DMS79 (cell line): ENCODE data around the gene LRRK1.

ENCODE experiments used
- DNase-seq: peaks from one replicate; lab custom pipeline; 2025; lab: John Stamatoyannopoulos, UW

LRRK1 gene

GRCh38 chr15:101113114-101114005, 194.2 kb downstream of the LRRK1 start:
- DNase-seq = no peak

DNA sequence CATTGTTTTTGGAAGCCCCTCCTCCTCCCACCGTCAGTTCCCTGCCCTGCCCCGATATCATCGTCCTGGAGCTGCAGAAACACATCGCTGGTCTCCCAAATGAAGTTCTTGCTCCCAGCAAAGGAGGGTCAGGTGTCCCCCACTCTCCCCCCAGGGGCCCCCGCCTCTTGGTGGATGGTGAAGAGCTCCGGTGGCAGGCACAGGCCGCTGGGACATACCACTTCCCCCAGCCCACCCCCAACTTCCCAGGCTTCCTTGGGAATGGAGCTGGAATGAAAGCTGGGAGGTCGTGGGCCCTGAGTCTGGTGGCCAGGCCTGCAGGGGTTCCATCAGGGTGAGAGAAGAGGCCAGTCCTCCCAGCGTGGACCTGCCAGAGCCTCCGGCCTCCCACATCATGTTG, 195.0 kb downstream of the LRRK1 start:
- no peak for DNase-seq

GRCh38 chr15:101114610-101115009, 195.5 kb downstream of the LRRK1 start:
- DNase-seq = no peak

- DNase-seq = no peak
Measured at GRCh38 chr15:101115393-101115785, 196.2 kb downstream of the LRRK1 start.

DNA sequence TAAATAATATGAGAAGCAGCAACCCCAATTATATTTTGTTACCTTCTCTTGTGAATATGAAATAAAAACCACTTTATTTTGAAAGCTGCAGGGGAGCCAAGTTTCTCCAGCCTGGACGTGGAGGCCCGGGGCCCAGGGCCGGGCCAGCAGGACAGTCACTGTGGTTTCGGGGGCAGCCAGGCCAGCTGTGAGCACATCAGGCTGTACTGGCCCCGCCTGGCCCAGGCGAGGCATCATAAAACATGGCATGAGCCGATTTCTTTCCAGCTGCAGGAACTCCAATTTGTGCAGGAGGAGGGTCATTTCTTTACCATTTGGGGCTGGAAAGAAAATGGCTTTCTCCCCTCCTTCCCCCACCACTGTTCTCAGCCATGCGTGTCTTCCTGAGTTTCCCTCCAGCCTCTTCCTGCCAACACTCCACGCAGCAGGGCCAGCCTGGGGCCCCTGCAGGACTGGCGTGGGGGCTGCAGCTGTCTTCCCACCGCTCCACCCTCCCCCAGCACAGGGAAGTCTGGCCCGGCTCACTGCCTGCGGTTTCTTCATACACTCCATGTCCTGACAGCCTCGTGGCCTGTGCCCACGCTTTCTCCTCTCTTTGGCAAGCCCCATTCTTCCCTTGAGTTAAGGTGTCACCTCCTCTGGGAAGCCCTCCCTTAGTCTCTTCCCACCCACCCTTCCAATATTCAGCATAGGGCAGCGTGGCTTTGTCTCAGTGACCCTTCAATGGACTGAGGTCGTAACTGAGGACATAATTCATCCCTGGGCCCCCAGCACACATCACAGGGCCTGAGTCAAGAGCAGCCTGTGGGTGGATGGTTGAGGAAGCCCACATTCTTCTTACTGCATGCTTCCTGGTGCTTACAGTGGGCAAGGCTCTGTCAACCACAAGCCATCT, 196.9 kb downstream of the LRRK1 start:
- DNase-seq = no peak

DNA sequence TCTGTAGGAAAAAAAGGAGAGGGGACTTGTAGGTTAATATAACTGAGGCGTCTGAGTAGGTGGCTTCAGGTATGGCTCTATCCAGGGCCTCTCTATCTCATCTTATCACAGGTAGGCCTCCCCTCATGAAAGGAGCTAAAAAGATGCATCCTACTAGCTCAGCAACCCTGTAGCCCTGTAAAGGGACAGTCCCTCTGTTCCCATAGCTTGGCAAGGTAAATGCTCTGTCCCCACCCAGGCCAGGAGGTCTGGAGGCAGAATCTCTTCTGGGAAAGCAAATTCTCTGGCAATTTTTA, 197.5 kb downstream of the LRRK1 start:
- no peak for DNase-seq

- DNase-seq = no peak
Measured at GRCh38 chr15:101118116-101118515, 199.0 kb downstream of the LRRK1 start.

- no peak for DNase-seq
Measured at GRCh38 chr15:101118615-101119014, 199.5 kb downstream of the LRRK1 start.

- DNase-seq = no peak
Measured at GRCh38 chr15:101119181-101119580, 200.0 kb downstream of the LRRK1 start.
